Mammary epithelial cell (primary cell): ENCODE measurements around the gene NBEAL1.

Experiments
- EZH2 ChIP-seq: IDR thresholded peaks from 2 replicates; pipeline ENCODE4 v1.6.1; 2012; ENCODE audit warnings: low read length, inconsistent platforms, borderline replicate concordance
- TF ChIP-seq, protein P1 (sequence below), 2 donors: IDR thresholded peaks in 1 of 2; conservative IDR thresholded peaks in 1 of 2; 2 replicates each; pipeline ENCODE4 v1.5.1; 2011 to 2012; ENCODE audit warnings: inconsistent platforms in 2 of 2, low read length in 2 of 2, mild to moderate bottlenecking in 2 of 2, control low read depth in 1 of 2, low read depth in 1 of 2; ENCODE audit not compliant: insufficient read depth in 1 of 2; ENCODE audit errors: extremely low read depth in 1 of 2

- TF ChIP-seq, protein P1, sequence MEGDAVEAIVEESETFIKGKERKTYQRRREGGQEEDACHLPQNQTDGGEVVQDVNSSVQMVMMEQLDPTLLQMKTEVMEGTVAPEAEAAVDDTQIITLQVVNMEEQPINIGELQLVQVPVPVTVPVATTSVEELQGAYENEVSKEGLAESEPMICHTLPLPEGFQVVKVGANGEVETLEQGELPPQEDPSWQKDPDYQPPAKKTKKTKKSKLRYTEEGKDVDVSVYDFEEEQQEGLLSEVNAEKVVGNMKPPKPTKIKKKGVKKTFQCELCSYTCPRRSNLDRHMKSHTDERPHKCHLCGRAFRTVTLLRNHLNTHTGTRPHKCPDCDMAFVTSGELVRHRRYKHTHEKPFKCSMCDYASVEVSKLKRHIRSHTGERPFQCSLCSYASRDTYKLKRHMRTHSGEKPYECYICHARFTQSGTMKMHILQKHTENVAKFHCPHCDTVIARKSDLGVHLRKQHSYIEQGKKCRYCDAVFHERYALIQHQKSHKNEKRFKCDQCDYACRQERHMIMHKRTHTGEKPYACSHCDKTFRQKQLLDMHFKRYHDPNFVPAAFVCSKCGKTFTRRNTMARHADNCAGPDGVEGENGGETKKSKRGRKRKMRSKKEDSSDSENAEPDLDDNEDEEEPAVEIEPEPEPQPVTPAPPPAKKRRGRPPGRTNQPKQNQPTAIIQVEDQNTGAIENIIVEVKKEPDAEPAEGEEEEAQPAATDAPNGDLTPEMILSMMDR (conservative IDR thresholded peaks at IDR 0.05 in 1 of 2, IDR thresholded peaks at IDR 0.05 in 1 of 2; ENCODE audit: extremely low read depth in 1 of 2, insufficient read depth in 1 of 2, low read depth in 1 of 2, low read length in 2 of 2) = no peak
- no peak for TF ChIP-seq EZH2
Observed at GRCh38 chr2:203083328-203083727, 68.7 kb downstream of the NBEAL1 start.
